H1 (cell line): ENCODE measurements around the gene UHRF1. TPM values are rescaled to one million over a fixed set of nuclear protein-coding genes. Genes with fewer than 3 reads are reported as not detected.

Experiments
- BRCA1 ChIP-seq: IDR thresholded peaks from 2 replicates; pipeline ENCODE4 v1.6.1; 2012; ENCODE audit warnings: low read depth, low read length, improper control_type of control experiment
- GABPA ChIP-seq: IDR thresholded peaks from 2 replicates; pipeline ENCODE4 v1.6.1; 2011; ENCODE audit warnings: mild to moderate bottlenecking, low read length, moderate library complexity, borderline replicate concordance; ENCODE audit not compliant: insufficient read depth
- HDAC2 ChIP-seq, 2 experiments: fragments of 300-600 bp in 1 of 2; sonication (generic) in 1 of 2; IDR thresholded peaks; 2 replicates each; pipeline ENCODE4 v1.6.1; 2011 to 2012; ENCODE audit warnings: low read depth in 2 of 2, low read length in 2 of 2, mild to moderate bottlenecking in 2 of 2, moderate library complexity in 2 of 2, borderline replicate concordance in 1 of 2, inconsistent platforms in 1 of 2
- NRF1 ChIP-seq: IDR thresholded peaks from 2 replicates; pipeline ENCODE4 v1.6.1; 2011; ENCODE audit warnings: mild to moderate bottlenecking, low read depth, low read length, improper control_type of control experiment
- RFX5 ChIP-seq: IDR thresholded peaks from 2 replicates; pipeline ENCODE4 v1.6.1; 2011; ENCODE audit warnings: low read depth, low read length, improper control_type of control experiment, borderline replicate concordance
- SAP30 ChIP-seq: fragments of 300-600 bp; sonication (generic); IDR thresholded peaks from 2 replicates; pipeline ENCODE4 v1.7.1; 2012; ENCODE audit warnings: low read length, moderate library complexity, mild to moderate bottlenecking, inconsistent platforms; ENCODE audit not compliant: insufficient read depth, insufficient replicate concordance
- polyA plus RNA-seq, 7 experiments: library from polyadenylated mRNA; depleted of rRNA in 3 of 7; stranded (reverse) in 5 of 7; unstranded in 2 of 7; fragments of >200 nt in 5 of 7; fragments of 200-250 nt in 2 of 7; gene quantifications; 1 replicate in 5 of 7; 2 replicates in 1 of 7; 4 replicates in 1 of 7; pipeline versions ENCODE4 v1.2.1 to v1.2.3, GENCODE V29; 2011 to 2013; ENCODE audit warnings: missing spikeins in 2 of 7, mixed read lengths in 2 of 7
- total RNA-seq: library from RNA; stranded (reverse); fragmentation: NEBNext Ultra II Directional; extraction: Animal tissue kit (Norgen Biotek cat#: 25700); gene quantifications from 2 replicates; pipeline ENCODE4 v1.2.1, GENCODE V29; 2021
- TF ChIP-seq, protein P1 (sequence below): IDR thresholded peaks from 2 replicates; pipeline ENCODE4 v1.6.1; 2012; ENCODE audit warnings: low read length, inconsistent platforms
- TF ChIP-seq, protein P2 (sequence below), 3 experiments: IDR thresholded peaks; 1 replicate in 2 of 3; 2 replicates in 1 of 3; pipeline versions ENCODE4 v1.5.1 to v1.6.1; 2011; ENCODE audit warnings: low read length in 3 of 3, mild to moderate bottlenecking in 3 of 3, inconsistent platforms in 2 of 3, low read depth in 1 of 3, moderate library complexity in 1 of 3; ENCODE audit not compliant: insufficient read depth in 1 of 3; ENCODE audit errors: control extremely low read depth in 1 of 3

UHRF1 gene
- total and polyA plus RNA-seq, 2 of the 8 experiments (the other 6 are each of a cell fraction or from before 2014, with no cell fraction given): 14.7 to 65.8 TPM

DNA sequence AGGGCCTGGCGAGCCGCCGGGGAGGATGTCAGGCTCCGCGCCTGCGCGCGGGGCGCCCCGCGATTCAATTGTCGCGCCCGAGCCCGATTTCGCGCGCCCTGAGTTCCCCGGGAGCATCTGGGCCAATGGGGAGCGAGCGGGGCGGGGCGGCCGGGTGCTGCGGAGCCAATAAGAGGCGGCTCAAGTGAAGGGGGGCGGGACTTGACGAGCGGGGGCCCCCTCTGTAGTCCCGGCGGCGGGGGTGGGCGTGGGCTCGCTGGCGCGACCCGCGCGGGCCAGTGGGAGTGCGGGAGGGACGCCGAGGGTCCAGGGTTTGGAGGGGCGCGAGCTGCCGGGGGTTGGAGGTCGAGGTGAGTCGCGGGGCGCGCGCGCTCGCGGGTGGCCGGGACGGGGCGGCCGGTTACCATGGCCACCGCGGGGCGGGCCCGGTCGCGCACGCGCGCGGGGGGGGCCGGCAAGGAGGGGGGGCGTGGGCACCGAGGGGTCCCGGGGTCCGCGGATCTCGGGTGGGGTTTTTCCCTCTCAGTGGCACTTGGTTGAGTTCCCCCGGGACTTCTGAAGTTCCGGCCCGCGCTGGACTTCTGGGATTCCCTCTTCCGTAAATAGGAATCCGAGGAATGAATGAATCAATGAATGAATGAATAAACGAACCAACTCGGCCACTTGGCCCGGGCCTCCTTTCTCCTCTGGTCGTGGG is 744 bp downstream of the UHRF1 start (continued):
- TF ChIP-seq SAP30 (peak; percentile 9), NRF1 (peak; percentile 63), HDAC2 (IDR thresholded peaks at IDR 0.05; ENCODE audit: borderline replicate concordance in 1 of 2, low read depth in 2 of 2, low read length in 2 of 2) (no peak), GABPA (no peak), BRCA1 (no peak), RFX5 (no peak)
- TF ChIP-seq, protein P1, sequence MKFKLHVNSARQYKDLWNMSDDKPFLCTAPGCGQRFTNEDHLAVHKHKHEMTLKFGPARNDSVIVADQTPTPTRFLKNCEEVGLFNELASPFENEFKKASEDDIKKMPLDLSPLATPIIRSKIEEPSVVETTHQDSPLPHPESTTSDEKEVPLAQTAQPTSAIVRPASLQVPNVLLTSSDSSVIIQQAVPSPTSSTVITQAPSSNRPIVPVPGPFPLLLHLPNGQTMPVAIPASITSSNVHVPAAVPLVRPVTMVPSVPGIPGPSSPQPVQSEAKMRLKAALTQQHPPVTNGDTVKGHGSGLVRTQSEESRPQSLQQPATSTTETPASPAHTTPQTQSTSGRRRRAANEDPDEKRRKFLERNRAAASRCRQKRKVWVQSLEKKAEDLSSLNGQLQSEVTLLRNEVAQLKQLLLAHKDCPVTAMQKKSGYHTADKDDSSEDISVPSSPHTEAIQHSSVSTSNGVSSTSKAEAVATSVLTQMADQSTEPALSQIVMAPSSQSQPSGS: no peak
- TF ChIP-seq, protein P2, sequence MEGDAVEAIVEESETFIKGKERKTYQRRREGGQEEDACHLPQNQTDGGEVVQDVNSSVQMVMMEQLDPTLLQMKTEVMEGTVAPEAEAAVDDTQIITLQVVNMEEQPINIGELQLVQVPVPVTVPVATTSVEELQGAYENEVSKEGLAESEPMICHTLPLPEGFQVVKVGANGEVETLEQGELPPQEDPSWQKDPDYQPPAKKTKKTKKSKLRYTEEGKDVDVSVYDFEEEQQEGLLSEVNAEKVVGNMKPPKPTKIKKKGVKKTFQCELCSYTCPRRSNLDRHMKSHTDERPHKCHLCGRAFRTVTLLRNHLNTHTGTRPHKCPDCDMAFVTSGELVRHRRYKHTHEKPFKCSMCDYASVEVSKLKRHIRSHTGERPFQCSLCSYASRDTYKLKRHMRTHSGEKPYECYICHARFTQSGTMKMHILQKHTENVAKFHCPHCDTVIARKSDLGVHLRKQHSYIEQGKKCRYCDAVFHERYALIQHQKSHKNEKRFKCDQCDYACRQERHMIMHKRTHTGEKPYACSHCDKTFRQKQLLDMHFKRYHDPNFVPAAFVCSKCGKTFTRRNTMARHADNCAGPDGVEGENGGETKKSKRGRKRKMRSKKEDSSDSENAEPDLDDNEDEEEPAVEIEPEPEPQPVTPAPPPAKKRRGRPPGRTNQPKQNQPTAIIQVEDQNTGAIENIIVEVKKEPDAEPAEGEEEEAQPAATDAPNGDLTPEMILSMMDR (IDR thresholded peaks at IDR 0.05; ENCODE audit: control extremely low read depth in 1 of 3, insufficient read depth in 1 of 3, low read depth in 1 of 3, low read length in 3 of 3): no peak
